ENCODE data around the gene SNTG2. TPM values are rescaled to one million over a fixed set of nuclear protein-coding genes. Genes with fewer than 3 reads are reported as not detected.

SNTG2 gene
- total RNA-seq, 5 donors from 2014 or later (not counting 1 experiment from before 2014, with no cell fraction given): 0.86 to 4.8 (median 2.7) TPM

- Histone ChIP-seq H3K27me3 (replicated peaks in 1 of 2; ENCODE audit: control insufficient read depth in 2 of 2, extremely low read depth in 1 of 2, insufficient read depth in 2 of 2, low read length in 1 of 2) (peaks cover 0 to 3% of the 10 kb centered on the region in 2 experiments), H3K27ac (ENCODE audit: low read length) (no peak overlapping the region), H3K36me3 (ENCODE audit: control insufficient read depth in 2 of 2, extremely low read depth in 1 of 2, insufficient read depth in 1 of 2, low read length in 1 of 2) (no peaks in the 10 kb centered on the region), H3K4me1 (ENCODE audit: control insufficient read depth in 1 of 2, extremely low read depth in 1 of 2, insufficient read depth in 2 of 2, low read length in 2 of 2) (no peaks in the 10 kb centered on the region), H3K9me3 (no peaks in the 10 kb centered on the region), H3K4me3 (ENCODE audit: control insufficient read depth in 1 of 2, extremely low read depth in 1 of 2, low read length in 1 of 2) (no peak overlapping the region)
- ChIA-PET POLR2A (no interaction called here), CTCF (no interaction called here)
- Mint-ChIP-seq H3K9me3 (no peaks in the 10 kb centered on the region), H3K27me3 (no peaks in the 10 kb centered on the region), H3K4me3 (no peak overlapping the region), H3K4me1 (peaks cover 0 to 7% (median 3%) of the 10 kb centered on the region in 3 donors), H3K27ac (no peak overlapping the region), H3K36me3 (no peaks in the 10 kb centered on the region)
- ATAC-seq (replicated peaks in 1 of 4) (no peak), DNase-seq (no peak)
- 94% methylated on average over 4 of the region's 8 CpGs for WGBS (ENCODE audit: insufficient coverage)
Measured at GRCh38 chr2:1308678-1309077, 358.0 kb downstream of the SNTG2 start.

GRCh38 chr2:1309507-1309906 lies 358.9 kb downstream of the SNTG2 start:
- Mint-ChIP-seq H3K4me3 (no peak overlapping the region), H3K4me1 (peaks cover 0 to 5% (median 0%) of the 10 kb centered on the region in 3 donors), H3K36me3 (no peaks in the 10 kb centered on the region), H3K9me3 (no peaks in the 10 kb centered on the region), H3K27me3 (no peaks in the 10 kb centered on the region), H3K27ac (no peak overlapping the region)
- no peak for ATAC-seq (replicated peaks in 1 of 4)
- Histone ChIP-seq H3K36me3 (ENCODE audit: control insufficient read depth in 2 of 2, extremely low read depth in 1 of 2, insufficient read depth in 1 of 2, low read length in 1 of 2) (no peaks in the 10 kb centered on the region), H3K27ac (ENCODE audit: low read length) (no peak overlapping the region), H3K9me3 (no peaks in the 10 kb centered on the region), H3K27me3 (replicated peaks in 1 of 2; ENCODE audit: control insufficient read depth in 2 of 2, extremely low read depth in 1 of 2, insufficient read depth in 2 of 2, low read length in 1 of 2) (peaks cover 0 to 3% of the 10 kb centered on the region in 2 experiments), H3K4me3 (ENCODE audit: control insufficient read depth in 1 of 2, extremely low read depth in 1 of 2, low read length in 1 of 2) (no peak overlapping the region), H3K4me1 (ENCODE audit: control insufficient read depth in 1 of 2, extremely low read depth in 1 of 2, insufficient read depth in 2 of 2, low read length in 2 of 2) (no peaks in the 10 kb centered on the region)
- DNase-seq: no peak
- WGBS (ENCODE audit: insufficient coverage): 73% methylated on average over 3 of the region's 3 CpGs
- ChIA-PET CTCF (no interaction called here), POLR2A (no interaction called here)

GRCh38 chr2:1310202-1310601 lies 359.6 kb downstream of the SNTG2 start:
- peaks cover 0 to 5% (median 0%) of the 10 kb centered on the region in 3 donors for H3K4me1 Mint-ChIP-seq
- Histone ChIP-seq H3K4me3 (ENCODE audit: control insufficient read depth in 1 of 2, extremely low read depth in 1 of 2, low read length in 1 of 2) (no peak overlapping the region), H3K4me1 (ENCODE audit: control insufficient read depth in 1 of 2, extremely low read depth in 1 of 2, insufficient read depth in 2 of 2, low read length in 2 of 2) (no peaks in the 10 kb centered on the region), H3K9me3 (no peaks in the 10 kb centered on the region), H3K27ac (ENCODE audit: low read length) (no peak overlapping the region), H3K36me3 (ENCODE audit: control insufficient read depth in 2 of 2, extremely low read depth in 1 of 2, insufficient read depth in 1 of 2, low read length in 1 of 2) (no peaks in the 10 kb centered on the region), H3K27me3 (replicated peaks in 1 of 2; ENCODE audit: control insufficient read depth in 2 of 2, extremely low read depth in 1 of 2, insufficient read depth in 2 of 2, low read length in 1 of 2) (peaks cover 0 to 3% of the 10 kb centered on the region in 2 experiments)
- ATAC-seq (replicated peaks in 1 of 4) (no peak), DNase-seq (no peak)
- H3K36me3 Mint-ChIP-seq: no peaks in the 10 kb centered on the region
- no peak overlapping the region for H3K4me3 Mint-ChIP-seq
- ChIA-PET CTCF (no interaction called here), POLR2A (no interaction called here)
- WGBS (ENCODE audit: insufficient coverage): no CpG with 5 or more reads among the region's 7 CpGs
- H3K9me3 Mint-ChIP-seq: no peaks in the 10 kb centered on the region
- H3K27me3 Mint-ChIP-seq: no peaks in the 10 kb centered on the region
- no peak overlapping the region for H3K27ac Mint-ChIP-seq

GRCh38 chr2:1310866-1311265 lies 360.2 kb downstream of the SNTG2 start:
- H3K27me3 Mint-ChIP-seq: peaks cover 0 to 2% of the 10 kb centered on the region in 2 donors
- H3K4me1 ChIP-seq (ENCODE audit: control insufficient read depth in 1 of 2, extremely low read depth in 1 of 2, insufficient read depth in 2 of 2, low read length in 2 of 2): no peaks in the 10 kb centered on the region
- H3K27ac Mint-ChIP-seq: no peak overlapping the region
- H3K4me3 ChIP-seq (ENCODE audit: control insufficient read depth in 1 of 2, extremely low read depth in 1 of 2, low read length in 1 of 2): no peak overlapping the region
- no peaks in the 10 kb centered on the region for H3K9me3 Mint-ChIP-seq
- H3K4me3 Mint-ChIP-seq: no peak overlapping the region
- H3K4me1 Mint-ChIP-seq: peaks cover 0 to 5% (median 0%) of the 10 kb centered on the region in 3 donors
- H3K36me3 Mint-ChIP-seq: peaks cover 2% of the 10 kb centered on the region
- WGBS (ENCODE audit: insufficient coverage): 93% methylated on average over 10 of the region's 10 CpGs
- no peaks in the 10 kb centered on the region for H3K36me3 ChIP-seq (ENCODE audit: control insufficient read depth in 2 of 2, extremely low read depth in 1 of 2, insufficient read depth in 1 of 2, low read length in 1 of 2)
- H3K9me3 ChIP-seq: no peaks in the 10 kb centered on the region
- ATAC-seq (replicated peaks in 1 of 4): no peak
- peaks cover 0 to 3% of the 10 kb centered on the region in 2 experiments for H3K27me3 ChIP-seq (replicated peaks in 1 of 2; ENCODE audit: control insufficient read depth in 2 of 2, extremely low read depth in 1 of 2, insufficient read depth in 2 of 2, low read length in 1 of 2)
- ChIA-PET POLR2A (no interaction called here), CTCF (no interaction called here)
- DNase-seq: no peak
- no peak overlapping the region for H3K27ac ChIP-seq (ENCODE audit: low read length)

- ChIA-PET POLR2A (no interaction called here), CTCF (no interaction called here)
- ATAC-seq (replicated peaks in 1 of 4): no peak
- Histone ChIP-seq H3K36me3 (ENCODE audit: control insufficient read depth in 2 of 2, extremely low read depth in 1 of 2, insufficient read depth in 1 of 2, low read length in 1 of 2) (no peaks in the 10 kb centered on the region), H3K9me3 (no peaks in the 10 kb centered on the region), H3K4me1 (ENCODE audit: control insufficient read depth in 1 of 2, extremely low read depth in 1 of 2, insufficient read depth in 2 of 2, low read length in 2 of 2) (no peaks in the 10 kb centered on the region), H3K27ac (ENCODE audit: low read length) (no peak overlapping the region), H3K27me3 (replicated peaks in 1 of 2; ENCODE audit: control insufficient read depth in 2 of 2, extremely low read depth in 1 of 2, insufficient read depth in 2 of 2, low read length in 1 of 2) (peaks cover 0 to 3% of the 10 kb centered on the region in 2 experiments), H3K4me3 (ENCODE audit: control insufficient read depth in 1 of 2, extremely low read depth in 1 of 2, low read length in 1 of 2) (no peak overlapping the region)
- Mint-ChIP-seq H3K27ac (no peak overlapping the region), H3K9me3 (no peaks in the 10 kb centered on the region), H3K4me1 (no peaks in the 10 kb centered on the region), H3K4me3 (no peak overlapping the region), H3K36me3 (peaks cover 4% of the 10 kb centered on the region), H3K27me3 (peaks cover 0 to 4% of the 10 kb centered on the region in 2 donors)
- no peak for DNase-seq
- 84% methylated on average over 4 of the region's 13 CpGs for WGBS (ENCODE audit: insufficient coverage)
Measured at GRCh38 chr2:1313240-1313924, 362.7 kb downstream of the SNTG2 start.

GRCh38 chr2:1314254-1314653 lies 363.6 kb downstream of the SNTG2 start:
- ATAC-seq (replicated peaks in 1 of 4) (no peak), DNase-seq (no peak)
- Histone ChIP-seq H3K9me3 (no peaks in the 10 kb centered on the region), H3K27ac (ENCODE audit: low read length) (no peak overlapping the region), H3K4me3 (ENCODE audit: control insufficient read depth in 1 of 2, extremely low read depth in 1 of 2, low read length in 1 of 2) (no peak overlapping the region), H3K27me3 (replicated peaks in 1 of 2; ENCODE audit: control insufficient read depth in 2 of 2, extremely low read depth in 1 of 2, insufficient read depth in 2 of 2, low read length in 1 of 2) (peaks cover 0 to 3% of the 10 kb centered on the region in 2 experiments), H3K4me1 (ENCODE audit: control insufficient read depth in 1 of 2, extremely low read depth in 1 of 2, insufficient read depth in 2 of 2, low read length in 2 of 2) (no peaks in the 10 kb centered on the region), H3K36me3 (ENCODE audit: control insufficient read depth in 2 of 2, extremely low read depth in 1 of 2, insufficient read depth in 1 of 2, low read length in 1 of 2) (no peaks in the 10 kb centered on the region)
- Mint-ChIP-seq H3K27me3 (peaks cover 0 to 4% of the 10 kb centered on the region in 2 donors), H3K9me3 (no peaks in the 10 kb centered on the region), H3K27ac (no peak overlapping the region), H3K4me1 (no peaks in the 10 kb centered on the region), H3K4me3 (no peak overlapping the region), H3K36me3 (peaks cover 5% of the 10 kb centered on the region)
- WGBS (ENCODE audit: insufficient coverage): 97% methylated on average over 4 of the region's 6 CpGs
- ChIA-PET POLR2A (no interaction called here), CTCF (no interaction called here)

Measured in T-cell (primary cell).